ENCODE data around the gene SIX6.

DNA sequence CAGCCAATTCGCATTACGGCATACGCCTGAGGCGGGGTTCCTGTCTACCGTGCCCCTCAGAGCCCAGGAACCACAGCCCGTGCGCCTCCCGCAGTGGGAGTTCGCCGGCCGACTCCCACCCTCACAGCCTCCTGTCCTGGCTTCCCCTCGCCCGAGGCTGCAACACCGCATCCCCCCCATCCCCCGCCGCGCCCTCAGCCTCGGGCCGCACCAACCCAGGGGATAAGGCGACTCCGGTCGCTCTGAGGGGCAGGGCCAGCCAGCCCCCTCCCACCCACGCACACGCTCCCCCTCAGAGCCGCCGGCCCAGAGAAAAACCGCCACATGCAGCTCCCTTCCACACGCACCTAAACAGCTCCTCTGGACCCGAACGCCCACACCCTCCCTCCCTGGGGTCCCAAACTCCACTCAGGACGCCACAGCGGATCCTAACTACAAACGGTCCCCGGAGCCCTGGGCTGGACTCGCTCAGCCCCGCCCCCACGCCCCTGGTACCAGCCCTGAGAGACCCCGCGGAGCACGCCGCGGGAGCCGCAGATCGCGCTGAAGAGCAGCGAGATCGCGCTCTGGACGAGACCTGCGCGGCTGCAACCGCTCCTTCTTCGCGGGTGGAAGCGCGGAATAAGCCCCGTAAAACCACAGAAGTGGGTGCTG lies 23.2 kb upstream of the SIX6 start, which contains the start of gene C14orf39:
- TF ChIP-seq TRIM28 (IDR thresholded peaks at IDR 0.05; ENCODE audit: borderline replicate concordance, low read length) (no peak), ZNF416 (tag by site-specific recombination; IDR thresholded peaks at IDR 0.05) (no peak), OSR2 (tag by site-specific recombination; IDR thresholded peaks at IDR 0.05) (no peak), ZNF626 (tag by site-specific recombination; IDR thresholded peaks at IDR 0.05) (no peak), ZNF677 (tag by site-specific recombination; IDR thresholded peaks at IDR 0.05) (no peak), ZNF114 (tag by site-specific recombination; IDR thresholded peaks at IDR 0.05) (no peak)
- TF ChIP-seq, protein P1, sequence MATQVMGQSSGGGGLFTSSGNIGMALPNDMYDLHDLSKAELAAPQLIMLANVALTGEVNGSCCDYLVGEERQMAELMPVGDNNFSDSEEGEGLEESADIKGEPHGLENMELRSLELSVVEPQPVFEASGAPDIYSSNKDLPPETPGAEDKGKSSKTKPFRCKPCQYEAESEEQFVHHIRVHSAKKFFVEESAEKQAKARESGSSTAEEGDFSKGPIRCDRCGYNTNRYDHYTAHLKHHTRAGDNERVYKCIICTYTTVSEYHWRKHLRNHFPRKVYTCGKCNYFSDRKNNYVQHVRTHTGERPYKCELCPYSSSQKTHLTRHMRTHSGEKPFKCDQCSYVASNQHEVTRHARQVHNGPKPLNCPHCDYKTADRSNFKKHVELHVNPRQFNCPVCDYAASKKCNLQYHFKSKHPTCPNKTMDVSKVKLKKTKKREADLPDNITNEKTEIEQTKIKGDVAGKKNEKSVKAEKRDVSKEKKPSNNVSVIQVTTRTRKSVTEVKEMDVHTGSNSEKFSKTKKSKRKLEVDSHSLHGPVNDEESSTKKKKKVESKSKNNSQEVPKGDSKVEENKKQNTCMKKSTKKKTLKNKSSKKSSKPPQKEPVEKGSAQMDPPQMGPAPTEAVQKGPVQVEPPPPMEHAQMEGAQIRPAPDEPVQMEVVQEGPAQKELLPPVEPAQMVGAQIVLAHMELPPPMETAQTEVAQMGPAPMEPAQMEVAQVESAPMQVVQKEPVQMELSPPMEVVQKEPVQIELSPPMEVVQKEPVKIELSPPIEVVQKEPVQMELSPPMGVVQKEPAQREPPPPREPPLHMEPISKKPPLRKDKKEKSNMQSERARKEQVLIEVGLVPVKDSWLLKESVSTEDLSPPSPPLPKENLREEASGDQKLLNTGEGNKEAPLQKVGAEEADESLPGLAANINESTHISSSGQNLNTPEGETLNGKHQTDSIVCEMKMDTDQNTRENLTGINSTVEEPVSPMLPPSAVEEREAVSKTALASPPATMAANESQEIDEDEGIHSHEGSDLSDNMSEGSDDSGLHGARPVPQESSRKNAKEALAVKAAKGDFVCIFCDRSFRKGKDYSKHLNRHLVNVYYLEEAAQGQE (tag by site-specific recombination; IDR thresholded peaks at IDR 0.05), result no peak
- TF ChIP-seq, protein P2, sequence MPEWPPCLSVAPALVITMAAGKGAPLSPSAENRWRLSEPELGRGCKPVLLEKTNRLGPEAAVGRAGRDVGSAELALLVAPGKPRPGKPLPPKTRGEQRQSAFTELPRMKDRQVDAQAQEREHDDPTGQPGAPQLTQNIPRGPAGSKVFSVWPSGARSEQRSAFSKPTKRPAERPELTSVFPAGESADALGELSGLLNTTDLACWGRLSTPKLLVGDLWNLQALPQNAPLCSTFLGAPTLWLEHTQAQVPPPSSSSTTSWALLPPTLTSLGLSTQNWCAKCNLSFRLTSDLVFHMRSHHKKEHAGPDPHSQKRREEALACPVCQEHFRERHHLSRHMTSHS (tag by site-specific recombination; IDR thresholded peaks at IDR 0.05), result no peak
- TF ChIP-seq, protein P3, sequence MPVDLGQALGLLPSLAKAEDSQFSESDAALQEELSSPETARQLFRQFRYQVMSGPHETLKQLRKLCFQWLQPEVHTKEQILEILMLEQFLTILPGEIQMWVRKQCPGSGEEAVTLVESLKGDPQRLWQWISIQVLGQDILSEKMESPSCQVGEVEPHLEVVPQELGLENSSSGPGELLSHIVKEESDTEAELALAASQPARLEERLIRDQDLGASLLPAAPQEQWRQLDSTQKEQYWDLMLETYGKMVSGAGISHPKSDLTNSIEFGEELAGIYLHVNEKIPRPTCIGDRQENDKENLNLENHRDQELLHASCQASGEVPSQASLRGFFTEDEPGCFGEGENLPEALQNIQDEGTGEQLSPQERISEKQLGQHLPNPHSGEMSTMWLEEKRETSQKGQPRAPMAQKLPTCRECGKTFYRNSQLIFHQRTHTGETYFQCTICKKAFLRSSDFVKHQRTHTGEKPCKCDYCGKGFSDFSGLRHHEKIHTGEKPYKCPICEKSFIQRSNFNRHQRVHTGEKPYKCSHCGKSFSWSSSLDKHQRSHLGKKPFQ (tag by site-specific recombination; IDR thresholded peaks at IDR 0.05), result no peak
- TF ChIP-seq, protein P4, sequence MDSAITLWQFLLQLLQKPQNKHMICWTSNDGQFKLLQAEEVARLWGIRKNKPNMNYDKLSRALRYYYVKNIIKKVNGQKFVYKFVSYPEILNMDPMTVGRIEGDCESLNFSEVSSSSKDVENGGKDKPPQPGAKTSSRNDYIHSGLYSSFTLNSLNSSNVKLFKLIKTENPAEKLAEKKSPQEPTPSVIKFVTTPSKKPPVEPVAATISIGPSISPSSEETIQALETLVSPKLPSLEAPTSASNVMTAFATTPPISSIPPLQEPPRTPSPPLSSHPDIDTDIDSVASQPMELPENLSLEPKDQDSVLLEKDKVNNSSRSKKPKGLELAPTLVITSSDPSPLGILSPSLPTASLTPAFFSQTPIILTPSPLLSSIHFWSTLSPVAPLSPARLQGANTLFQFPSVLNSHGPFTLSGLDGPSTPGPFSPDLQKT (IDR thresholded peaks at IDR 0.05; ENCODE audit: borderline replicate concordance, low read depth, low read length), result no peak

Data from HEK293 (cell line).